GM18951 (cell line): Measurements from ENCODE around the gene LIN7B.
A peak's percentile ranks its signal among the peaks of the same experiment; 100 is the strongest.

Source experiments
- POLR2A ChIP-seq: IDR thresholded peaks from 4 replicates; pipeline ENCODE4 v1.6.1; 2011; ENCODE audit warnings: mild to moderate bottlenecking; ENCODE audit not compliant: insufficient read length, insufficient read depth; ENCODE audit errors: extremely low read depth
- in situ Hi-C: fragments of 300-500 bp; cut with MboI; formaldehyde crosslinking; loops from one replicate; pipeline ENCODE4 v1.12.0; 2022; ENCODE audit warnings: low sequenced_read_pairs, mixed read lengths, inconsistent platforms; ENCODE audit not compliant: unreplicated experiment

Gene LIN7B

DNA sequence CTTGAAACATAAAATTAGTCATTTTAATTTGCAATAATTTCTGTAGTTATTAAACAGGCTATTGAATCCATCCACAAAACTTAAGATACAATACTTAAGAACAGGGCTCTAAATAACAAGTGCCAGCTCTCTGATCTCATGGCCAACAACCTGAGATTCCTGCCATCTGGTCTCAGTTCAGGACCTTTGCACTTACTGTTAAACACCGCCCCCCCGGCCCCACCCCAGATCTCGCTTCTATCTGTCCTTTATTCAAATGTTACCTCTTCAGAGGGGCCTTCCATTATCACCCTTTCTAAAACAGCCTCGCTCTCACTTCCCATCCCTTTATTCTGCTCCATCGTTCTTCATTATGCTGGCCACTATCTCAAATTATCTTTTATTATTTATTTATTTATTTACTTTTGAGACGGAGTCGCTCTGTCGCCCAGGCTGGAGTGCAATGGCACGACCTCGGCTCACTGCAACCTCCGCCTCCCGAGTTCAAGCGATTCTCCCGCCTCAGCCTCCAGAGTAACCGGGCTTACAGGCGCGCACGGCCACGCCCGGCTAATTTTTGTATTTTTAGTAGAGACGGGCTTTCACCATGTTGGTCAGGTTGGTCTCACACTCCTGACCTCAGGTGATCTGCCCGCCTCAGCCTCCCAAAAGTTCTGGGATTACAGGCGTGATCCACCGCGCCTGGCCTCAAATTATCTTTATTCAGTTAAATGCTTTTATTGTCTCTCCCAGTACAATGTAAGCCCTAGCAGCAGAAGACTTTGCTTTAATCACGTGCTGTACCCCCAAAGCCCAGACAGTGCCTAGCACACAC lies 29.8 kb upstream of the LIN7B start:
- TF ChIP-seq POLR2A = no peak
- in situ Hi-C loops = no loop called here

DNA sequence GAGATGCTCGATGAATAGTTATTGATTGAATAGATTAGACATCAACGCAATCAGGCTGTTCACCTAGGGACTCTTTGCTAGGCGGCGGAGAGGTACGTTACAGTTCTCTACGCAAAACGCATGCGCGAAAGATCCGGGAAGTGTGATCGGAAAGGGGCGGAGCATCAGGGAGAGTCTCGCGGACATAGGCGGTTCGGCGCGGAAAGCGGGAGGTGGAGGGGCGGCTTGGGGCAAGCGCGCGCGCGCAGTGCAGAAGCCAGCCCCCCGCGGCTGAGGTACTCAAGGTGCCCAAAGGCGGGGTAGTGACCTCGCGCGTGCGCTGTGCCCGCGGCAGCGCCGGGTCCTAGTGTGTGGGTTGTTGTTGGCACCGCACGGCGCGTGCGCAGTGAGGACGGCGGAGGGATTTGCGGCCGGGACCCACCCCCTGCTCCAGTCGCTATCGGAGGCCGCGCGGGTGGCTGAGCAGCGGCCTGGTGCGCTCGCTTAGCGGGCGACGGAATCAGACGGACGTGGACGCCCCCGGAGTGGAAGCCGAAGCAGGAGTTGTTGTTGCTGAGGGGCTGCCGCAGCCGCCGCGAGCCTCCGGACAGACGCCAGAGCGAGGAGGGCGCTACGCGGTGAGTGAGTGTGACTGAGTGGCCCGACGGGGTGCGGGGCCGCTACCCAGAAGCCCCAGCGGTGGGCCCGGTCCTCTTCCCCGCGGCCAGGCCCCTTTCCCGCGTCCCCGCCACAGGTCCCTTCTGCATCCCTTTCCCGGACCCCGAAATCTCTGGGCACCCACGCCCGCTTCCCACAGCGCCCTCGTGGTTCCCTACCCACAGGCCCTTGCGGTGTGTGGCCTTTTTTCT lies 28.9 kb upstream of the LIN7B start, which contains the start of gene SNRNP70:
Gene SNRNP70 (plus strand): TSS at position 432 of the 848 bp plus-strand sequence. CDS start 964 bp downstream, outside the sequence.
- peak; percentile 98 for TF ChIP-seq POLR2A
- in situ Hi-C loops = no loop called here

DNA sequence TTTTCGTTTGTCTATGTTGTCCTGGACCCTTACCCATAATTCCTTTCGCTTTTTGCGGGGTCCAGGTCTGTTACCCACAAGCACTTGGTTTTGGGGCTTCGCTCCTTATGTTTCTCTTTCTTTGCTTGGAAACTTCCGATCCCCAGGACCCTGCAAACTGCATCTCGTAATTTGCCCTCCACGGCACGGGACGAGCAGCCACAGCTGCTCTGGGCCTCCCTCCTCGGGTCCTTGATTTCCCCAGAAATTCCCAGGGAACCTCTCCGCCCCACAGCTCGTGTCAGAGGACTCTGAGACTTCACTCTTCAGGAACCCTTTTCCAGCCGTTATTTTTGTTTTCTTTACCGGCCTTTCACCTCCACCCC lies 28.3 kb upstream of the LIN7B start:
- no peak for TF ChIP-seq POLR2A
- in situ Hi-C loops = no loop called here

DNA sequence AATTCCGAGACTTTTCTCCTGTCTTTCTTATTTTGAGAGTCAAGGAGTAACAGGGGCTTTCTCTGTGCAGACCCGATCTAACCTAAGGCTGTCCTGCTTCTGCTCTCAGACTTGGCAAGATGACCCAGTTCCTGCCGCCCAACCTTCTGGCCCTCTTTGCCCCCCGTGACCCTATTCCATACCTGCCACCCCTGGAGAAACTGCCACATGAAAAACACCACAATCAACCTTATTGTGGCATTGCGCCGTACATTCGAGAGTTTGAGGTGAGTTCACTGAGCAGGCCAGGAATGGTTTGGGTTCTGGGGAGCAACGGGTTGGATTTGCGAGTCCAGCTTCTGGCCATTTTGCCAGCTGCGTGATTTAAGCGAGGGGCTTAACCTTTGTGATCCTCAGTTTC lies 27.9 kb upstream of the LIN7B start:
- in situ Hi-C loops = no loop called here
- TF ChIP-seq POLR2A = no peak

DNA sequence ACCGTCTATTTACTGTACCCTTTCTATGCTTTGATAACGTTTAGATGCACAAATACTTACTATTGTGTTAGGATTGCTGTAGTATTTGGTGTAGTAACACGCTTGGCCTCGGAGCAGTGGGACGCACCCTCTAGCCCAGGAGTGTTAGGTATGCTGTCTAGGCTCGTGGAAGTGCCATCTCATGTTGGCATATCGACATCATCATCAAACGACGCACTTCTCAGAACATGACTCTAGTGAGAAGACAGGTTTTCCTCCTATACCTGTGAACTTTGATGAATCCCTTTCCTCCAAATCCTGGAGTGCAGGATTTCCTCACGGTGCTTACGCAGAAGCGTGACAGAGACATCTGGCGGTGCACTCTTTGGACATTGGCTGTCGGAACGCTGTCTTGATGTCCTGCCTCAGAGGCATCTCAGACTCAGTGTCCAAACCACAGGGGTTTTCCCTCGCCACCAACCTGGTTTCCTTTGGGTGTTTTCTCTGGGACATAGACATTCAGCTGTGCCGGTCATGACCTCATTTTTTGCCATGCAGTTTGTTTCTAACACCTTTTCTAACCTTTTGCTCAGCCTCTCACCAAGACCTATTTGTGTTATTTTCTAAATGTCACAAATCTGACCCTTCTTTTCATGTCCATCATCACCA lies 22.7 kb upstream of the LIN7B start:
- TF ChIP-seq POLR2A = no peak
- in situ Hi-C loops = loop anchor here (10.0 kb wide), 1 partner anchor 103 kb away; no protein-coding TSS in a partner anchor

DNA sequence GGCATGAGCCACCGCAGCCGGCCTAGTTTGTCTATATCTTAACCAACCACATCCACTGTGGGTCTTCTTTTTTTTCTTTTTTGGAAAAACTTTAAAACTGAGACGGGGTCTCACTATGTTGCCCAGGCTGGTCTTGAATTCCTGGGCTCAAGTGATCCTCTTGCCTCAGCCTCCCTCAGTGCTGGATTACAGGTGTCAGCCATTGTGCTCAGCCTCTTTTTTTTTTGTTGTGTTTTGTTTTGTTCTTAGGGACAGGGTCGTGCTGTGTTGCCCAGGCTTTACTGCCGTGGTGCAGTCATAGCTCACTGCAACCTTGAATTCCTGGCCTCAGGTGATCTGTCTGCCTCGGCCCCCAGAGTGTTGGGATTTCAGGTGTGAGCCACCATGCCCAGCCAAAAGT lies 21.5 kb upstream of the LIN7B start:
- TF ChIP-seq POLR2A = no peak
- in situ Hi-C loops = loop anchor here (10.0 kb wide), 1 partner anchor 102 kb away; no protein-coding TSS in a partner anchor

DNA sequence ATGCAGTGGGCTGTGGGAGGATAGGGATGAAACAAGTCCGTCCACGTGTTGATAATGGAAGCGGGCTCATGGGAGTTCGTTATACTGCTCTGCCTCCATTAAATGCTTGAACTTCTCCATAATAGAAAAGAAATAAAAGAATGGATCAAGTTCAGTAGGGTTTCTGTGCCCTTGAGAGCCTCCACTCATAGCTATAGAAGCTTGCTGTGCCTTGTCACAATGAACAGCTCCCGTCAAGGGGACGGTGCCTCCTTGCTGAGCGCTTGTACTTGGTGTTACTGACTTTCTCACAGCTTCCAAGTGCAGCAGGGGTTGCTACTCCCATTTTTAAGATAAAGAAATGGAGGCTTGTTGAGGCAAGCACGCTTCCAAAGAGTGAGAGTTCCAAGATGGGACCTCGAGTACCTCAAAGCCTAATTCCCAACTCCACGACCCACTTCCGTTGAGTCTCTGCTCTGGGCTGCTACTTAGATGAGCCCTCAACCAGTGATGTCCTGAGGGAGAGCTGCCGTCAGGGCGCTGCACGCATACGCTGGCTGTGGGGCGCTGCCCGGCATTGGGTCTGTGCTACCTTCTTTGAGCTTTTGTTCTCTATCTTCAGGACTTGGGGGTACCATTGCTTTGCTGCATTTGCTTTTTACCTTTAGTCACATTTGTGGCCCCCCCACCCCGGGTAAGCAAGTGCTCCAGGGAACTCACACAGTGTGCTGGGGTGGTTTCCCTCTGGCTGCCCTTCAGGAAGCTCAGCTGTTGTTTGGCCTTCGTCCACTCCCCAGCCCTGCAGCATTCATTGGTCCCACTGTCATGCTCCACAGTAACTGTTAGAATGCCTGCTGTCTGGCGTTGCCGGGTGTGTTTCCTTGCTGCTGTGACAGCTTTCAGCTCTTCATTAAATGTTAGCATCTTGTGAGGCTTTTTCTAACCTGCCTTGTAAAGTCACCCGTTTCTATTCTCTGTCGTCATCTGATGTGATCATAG lies 19.4 kb upstream of the LIN7B start:
- in situ Hi-C loops = loop anchor here (10.0 kb wide), 1 partner anchor 100 kb away; no protein-coding TSS in a partner anchor

DNA sequence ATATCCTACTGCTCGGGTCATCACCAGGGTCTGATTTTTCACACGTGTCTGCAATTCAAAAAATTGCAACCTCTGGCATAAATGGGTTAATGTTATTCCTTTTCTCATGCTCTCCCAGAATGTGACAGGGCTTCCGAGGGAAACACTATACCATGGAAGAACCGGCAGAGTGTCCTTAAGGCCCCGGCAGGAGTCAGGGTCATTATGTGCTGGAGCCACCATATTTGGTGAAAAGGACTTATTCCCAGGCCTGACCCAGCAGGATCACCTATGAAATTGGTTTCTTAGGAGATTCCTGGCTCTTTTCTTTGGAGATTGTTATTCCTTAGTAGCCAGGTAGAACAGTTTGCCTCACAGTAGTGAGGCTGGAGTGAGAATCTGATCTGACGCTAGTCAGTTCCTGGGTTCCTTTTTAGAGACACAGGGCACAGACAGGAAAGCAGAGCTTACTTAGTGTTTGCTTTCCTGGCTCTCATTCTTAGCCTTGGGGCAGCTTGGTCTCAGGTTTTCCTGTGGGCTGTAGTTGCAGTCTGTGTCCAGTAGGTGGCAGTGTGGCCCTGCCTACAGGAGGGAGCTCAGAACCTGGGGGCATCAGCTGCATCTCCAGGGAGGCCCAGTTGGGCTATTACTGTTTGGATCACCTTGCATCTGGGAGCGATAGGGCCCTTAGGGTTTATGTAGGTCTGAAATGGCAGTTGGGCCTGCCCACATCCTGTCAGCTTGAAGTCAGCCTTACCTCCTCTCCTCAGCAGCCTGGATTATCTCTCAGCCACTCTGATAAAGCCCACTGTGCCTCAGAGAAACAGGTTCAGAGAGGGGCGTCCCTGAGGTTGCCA lies 16.5 kb upstream of the LIN7B start:
- no peak for TF ChIP-seq POLR2A
- in situ Hi-C loops = loop anchor here (10.0 kb wide), 1 partner anchor 97 kb away; no protein-coding TSS in a partner anchor

More for the DNA sequence above, 19.4 kb upstream of the LIN7B start:
- no peak for TF ChIP-seq POLR2A

DNA sequence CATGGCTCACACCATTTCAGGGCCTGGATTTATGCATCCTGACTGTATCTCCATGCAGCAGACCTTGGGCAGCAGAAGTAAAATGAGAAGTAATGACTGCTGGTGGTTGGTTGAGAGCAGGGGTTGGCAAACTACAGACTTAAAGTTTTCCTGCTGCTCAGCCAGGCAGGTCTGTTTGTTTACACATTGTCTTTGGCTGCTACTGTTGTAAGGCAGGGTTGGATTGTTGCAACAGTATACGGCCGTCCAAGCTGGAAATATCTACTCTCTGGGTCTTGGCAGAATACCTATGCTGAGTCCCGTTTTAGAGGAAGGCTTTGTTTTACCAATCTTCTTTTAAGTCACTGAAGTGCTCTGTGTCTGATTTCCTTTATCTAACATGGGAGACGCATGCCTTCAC lies 15.4 kb upstream of the LIN7B start:
- in situ Hi-C loops = loop anchor here (10.0 kb wide), 1 partner anchor 96 kb away; no protein-coding TSS in a partner anchor
- no peak for TF ChIP-seq POLR2A

DNA sequence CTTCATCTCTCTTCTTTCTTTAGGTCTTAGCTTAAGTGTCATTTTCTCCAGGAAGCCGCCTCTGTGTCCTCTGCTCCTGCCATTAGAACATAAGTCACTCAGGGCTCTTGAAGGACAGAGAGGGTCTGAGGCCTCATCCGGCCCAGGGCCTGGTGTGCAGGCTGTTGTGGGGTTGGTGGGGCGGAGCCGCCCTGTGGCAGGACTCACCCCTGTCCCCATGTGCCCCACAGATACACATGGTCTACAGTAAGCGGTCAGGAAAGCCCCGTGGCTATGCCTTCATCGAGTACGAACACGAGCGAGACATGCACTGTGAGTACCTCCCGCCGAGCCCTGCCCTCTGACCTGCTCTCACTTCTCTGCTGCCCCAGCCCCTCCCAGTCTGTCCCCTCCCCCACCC lies 13.0 kb upstream of the LIN7B start:
- in situ Hi-C loops = no loop called here
- no peak for TF ChIP-seq POLR2A

DNA sequence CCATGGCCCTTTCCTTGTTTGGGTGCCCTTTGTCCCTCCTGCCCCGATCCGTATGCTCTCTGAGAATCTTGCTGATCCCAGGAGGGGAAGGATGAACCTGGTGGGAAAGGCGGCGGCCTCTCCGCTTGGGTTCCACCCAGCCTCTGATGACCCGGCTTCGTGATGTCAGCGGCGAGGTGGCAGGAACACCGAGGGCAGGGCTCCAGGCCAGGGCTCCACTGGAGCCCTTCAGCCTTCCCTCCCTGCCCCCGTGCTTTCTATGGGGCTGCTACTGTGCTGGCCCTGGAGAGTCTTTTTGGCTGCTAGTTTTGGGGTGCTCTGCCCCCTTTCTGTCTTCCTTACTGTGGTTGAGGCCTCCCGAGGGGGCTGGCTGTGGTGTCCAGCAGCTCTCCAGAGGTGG lies 11.9 kb upstream of the LIN7B start:
- no peak for TF ChIP-seq POLR2A
- in situ Hi-C loops = no loop called here
